Sciatic nerve (tissue), 2 donors: Measurements from ENCODE around the gene MS4A15. TPM values are rescaled to one million over a fixed set of nuclear protein-coding genes. Genes with fewer than 3 reads are reported as not detected.

ENCODE experiments used
- ATAC-seq: fragments of 200-7000 bp; cut with Tn5 transposase; one replicate; pipeline ENCODE4 v1.9.1; 2020; ENCODE audit warnings: mild to moderate bottlenecking, moderate library complexity
- DNase-seq: peaks from one replicate; pipeline ENCODE4 v3.0.0-alpha.2; 2020; ENCODE audit warnings: low spot score
- intact Hi-C: fragments of 100-400 bp; cut with DNase I; formaldehyde crosslinking; loops from one replicate; pipeline ENCODE4 v1.14.2; 2022
- total RNA-seq: library from RNA; stranded (reverse); fragmentation: NEBNext Ultra II Directional; extraction: Animal tissue kit (Norgen Biotek cat#: 25700); gene quantifications from one replicate; pipeline ENCODE4 v1.2.1, GENCODE V29; 2021
- donor health status: DM: no; HTN: no; CAD: no.
- donor health status: DM: no; HTN: no; CAD: no.

Gene MS4A15
- total RNA-seq, 1 donor from 2014 or later: not detected

DNA sequence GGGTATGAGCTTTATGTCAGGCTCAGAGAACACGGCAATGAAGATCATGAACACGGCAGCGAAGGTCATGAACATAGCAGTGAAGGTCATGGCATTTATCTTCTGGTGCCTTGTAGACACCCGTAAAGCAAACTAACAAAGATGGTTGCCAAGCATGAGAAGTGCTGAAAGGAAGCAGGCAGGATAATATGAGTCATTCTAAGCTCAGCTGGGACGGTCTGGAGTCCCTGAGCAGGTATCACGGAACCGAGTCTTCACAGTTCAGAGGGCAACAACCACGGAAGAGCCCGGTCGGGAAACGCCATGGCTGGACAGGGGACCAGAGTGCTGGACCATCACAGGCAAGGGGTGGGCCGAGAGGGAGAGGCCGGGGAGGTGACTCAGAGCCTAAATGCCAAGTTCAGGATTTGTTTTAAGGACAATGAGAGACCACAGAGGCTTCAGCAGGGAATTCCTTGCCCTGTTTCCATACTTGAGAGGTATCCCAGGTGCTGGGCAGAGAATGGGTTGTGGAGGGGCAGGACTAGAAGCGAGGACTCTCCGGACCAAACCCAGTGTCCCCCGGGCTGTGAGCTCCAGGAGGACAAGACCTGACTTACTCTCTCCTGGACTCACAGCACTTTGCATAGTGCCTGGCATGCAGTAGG is 15.3 kb downstream of the MS4A15 start:
- intact Hi-C loops: no loop called here
- DNase-seq: peak; percentile 41
- no peak for ATAC-seq

DNA sequence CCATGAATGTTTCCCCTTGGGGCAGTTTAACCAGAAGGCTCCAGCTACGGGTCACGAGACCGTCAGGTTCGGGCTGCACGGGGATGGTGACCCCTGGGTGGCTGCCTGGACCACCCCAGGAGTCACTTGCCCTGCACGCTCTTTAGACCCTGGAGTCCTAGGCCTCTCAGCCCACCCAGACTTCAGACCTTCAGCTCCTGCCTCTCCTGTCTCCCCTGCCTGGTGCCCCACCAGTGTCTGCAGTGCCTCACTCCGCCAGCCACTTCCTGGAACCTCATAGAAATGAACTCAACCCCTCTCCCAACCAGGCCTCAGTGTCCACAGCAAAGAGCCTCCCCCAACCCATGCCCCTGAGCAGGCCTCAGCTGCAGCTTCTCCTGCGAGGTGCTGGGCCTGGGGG is 16.0 kb downstream of the MS4A15 start:
- peak; percentile 43 for DNase-seq
- no peak for ATAC-seq
- intact Hi-C loops: no loop called here

DNA sequence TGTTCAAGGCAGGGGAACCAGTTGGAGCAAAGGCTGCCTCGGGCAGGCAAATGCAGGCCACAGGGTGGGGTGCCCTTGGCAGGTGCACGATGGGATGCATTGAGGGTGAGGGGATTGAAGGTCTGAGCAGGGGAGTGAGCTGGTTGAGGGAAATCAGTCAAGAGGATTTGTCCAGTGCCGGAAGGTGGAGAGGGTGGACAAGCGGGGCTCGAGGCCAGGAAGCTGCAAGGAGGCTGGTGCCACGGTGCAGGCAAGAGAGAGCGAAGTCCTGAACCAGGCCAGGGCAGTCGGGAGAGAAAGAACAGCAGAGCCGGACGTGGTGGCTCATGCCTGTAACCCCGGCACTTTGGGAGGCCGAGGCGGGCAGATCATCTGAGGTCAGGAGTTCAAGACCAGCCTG is 18.1 kb downstream of the MS4A15 start:
- ATAC-seq (no peak), DNase-seq (peak; percentile 53)
- intact Hi-C loops: no loop called here

DNA sequence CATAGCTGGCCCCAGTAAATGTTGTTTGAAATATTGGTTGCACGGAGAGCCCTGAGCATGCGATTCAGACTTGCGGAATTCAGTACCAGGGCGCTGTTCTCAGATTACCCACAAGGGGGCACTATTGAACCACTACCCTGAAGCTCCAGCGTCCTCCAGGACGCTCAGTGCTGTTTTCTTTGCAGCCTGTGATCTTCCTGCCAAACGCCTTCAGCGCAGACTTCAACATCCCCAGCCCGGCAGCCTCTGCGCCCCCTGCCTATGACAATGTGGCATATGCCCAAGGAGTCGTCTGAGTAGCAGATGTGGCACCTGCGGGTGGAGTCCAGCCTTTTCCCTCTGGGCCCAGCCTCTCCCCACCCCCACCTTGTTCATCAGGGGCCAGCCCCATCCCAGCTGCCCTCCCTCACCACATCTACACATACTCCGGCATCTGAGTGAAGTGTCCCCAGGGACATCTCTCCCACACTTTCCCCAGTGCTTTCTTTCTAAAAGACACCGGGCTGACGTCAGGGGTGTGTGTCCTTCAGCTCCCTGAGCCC is 18.8 kb downstream of the MS4A15 start:
- DNase-seq: peak; percentile 90
- intact Hi-C loops: no loop called here
- peak; percentile 94 for ATAC-seq

DNA sequence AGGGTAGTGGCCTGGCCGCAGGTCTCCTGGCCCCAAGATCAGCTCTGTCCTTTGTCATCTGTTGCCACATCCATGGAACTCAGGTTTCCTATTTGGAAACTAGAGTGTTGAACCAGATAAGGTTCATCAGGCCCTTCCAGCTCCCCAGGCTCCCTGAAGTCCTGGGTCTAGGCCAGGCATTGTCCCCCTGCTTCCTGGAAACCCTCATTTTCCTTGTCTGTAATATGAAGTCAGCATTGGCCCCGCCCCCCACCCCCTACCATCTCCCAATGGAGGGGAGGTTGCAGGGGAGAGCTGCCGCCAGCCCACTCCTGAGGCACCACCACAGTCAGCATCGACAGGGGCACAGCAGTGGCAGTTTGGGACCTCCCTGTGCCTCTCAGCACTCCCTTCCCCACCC is 19.5 kb downstream of the MS4A15 start:
- peak; percentile 42 for DNase-seq
- intact Hi-C loops: no loop called here
- no peak for ATAC-seq

DNA sequence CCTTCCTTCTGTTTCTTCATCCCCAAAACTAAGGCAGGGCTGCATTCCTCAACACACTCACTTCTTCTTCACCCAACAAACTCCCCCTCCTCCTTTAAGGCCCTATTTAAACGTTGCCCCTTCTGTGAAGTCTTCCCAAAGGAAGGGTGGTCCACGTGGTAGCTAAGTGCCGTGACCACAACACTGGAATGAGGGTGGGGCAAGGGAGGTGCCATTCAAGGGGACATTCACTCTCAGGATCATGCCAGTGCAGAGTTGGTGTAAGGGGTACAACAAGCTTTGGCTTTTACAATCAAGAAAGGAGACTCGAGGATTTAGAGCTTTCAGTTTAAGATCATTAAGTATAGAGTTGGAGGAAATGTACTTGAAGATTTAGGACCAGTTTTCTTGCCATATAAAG is 20.4 kb downstream of the MS4A15 start:
- DNase-seq (peak; percentile 27), ATAC-seq (no peak)
- intact Hi-C loops: no loop called here

DNA sequence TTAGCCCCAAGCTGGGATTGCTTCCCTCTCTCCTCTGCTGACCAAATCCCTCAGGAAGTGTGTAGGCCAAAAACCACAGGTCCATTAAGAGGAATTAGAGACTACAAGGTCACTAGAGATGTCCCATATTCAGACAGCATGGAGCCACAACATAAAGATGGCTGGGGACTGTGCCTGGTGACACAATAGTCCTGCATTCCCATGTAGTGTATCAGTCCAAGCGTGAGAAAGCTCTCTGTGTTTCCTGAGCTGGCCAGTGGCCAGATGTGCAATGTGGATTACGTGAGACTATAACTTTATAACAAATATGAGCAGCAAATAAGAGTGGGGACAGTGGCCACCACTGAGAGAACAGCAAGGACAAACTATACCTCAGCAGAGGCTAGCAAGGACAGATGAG is 20.9 kb downstream of the MS4A15 start:
- DNase-seq: peak; percentile 37
- intact Hi-C loops: no loop called here
- ATAC-seq: no peak

DNA sequence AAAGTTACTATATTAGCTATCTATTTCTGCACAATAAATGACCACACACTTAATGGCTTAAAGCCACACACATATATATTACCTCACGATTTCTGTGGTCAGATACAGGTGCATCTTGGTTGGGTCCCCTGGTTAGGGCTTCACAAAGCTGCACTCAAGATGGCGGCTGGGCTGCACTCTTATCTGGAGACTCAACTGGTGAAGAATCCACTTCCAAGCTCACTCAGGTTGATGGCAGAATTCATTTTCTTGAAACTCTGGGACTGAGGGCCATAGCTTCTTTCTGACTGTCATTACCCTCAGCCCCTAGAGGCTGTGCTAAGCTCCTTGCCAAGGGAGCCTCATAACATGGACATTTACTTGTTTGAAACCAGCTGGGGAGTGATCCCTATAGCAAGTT is 23.4 kb downstream of the MS4A15 start:
- no peak for ATAC-seq
- peak; percentile 40 for DNase-seq
- intact Hi-C loops: no loop called here

DNA sequence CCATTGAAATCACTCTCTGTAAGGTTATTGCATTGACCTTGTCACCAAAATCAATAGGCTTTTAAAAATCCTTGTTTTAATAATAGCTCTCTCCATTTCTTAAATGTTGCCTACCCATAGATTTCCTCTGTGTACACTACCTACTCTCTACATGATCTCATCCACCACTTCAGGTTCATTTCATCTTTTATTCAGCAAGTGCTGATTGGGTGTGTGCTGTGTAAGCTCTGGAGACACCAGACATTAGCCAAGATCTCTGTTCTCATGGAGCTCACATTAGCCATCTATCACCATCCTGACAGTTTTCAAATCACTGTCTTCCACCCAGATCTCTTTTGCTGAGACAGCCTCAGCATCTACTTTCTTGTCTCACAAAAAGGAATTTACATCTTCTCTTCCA is 24.1 kb downstream of the MS4A15 start:
- ATAC-seq: no peak
- no peak for DNase-seq
- intact Hi-C loops: no loop called here

DNA sequence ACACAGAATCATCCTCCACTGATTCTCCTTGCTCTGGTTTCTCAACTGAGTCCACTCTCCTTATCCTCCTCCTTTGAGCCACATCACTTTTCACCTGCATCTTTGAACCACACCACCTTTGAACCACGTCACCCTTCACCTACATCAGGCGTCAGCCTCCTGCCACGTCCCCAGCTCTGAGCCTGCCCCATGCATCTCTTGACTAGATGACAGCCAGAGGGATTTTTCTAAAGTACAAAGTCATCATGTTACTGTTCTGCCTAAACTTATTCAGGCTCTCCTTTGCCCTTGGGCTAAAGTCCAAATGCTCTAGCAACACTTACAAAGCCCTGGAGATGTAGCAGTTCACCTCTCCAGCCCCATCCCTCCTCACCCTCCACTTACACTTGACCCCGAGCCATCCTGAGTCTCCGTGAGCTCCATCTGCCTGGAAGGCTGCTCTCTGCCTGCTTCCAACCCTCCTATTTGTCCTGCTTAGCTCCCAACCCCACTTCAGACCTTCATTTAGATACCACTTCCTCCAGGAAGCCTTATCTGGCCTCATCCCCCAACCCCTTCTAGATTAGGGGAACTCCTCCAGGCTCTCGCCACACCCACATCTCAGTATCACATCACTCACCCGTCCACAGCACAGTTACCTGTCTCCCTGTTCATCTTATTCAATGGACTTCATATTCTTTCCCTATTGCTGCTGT is 24.8 kb downstream of the MS4A15 start:
- DNase-seq (no peak), ATAC-seq (no peak)

DNA sequence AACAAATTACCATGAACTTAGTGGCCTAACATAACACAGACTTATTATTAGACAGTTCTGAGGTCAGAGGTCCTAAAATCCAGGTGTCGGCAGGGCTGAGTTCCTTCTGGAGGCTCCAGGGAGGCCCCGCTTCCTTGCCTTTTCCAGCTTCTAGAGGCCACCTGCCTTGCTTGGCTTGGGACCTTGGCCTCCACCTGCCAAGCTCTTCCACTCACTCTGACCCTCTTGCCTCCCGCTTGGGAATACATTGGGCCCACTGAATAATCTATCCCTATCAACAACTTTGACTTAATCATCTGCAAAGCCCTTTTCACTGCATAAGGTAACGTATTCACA is 25.3 kb downstream of the MS4A15 start:
- intact Hi-C loops: no loop called here
- ATAC-seq (no peak), DNase-seq (no peak)

More for the DNA sequence above, 24.8 kb downstream of the MS4A15 start:
- intact Hi-C loops: no loop called here

DNA sequence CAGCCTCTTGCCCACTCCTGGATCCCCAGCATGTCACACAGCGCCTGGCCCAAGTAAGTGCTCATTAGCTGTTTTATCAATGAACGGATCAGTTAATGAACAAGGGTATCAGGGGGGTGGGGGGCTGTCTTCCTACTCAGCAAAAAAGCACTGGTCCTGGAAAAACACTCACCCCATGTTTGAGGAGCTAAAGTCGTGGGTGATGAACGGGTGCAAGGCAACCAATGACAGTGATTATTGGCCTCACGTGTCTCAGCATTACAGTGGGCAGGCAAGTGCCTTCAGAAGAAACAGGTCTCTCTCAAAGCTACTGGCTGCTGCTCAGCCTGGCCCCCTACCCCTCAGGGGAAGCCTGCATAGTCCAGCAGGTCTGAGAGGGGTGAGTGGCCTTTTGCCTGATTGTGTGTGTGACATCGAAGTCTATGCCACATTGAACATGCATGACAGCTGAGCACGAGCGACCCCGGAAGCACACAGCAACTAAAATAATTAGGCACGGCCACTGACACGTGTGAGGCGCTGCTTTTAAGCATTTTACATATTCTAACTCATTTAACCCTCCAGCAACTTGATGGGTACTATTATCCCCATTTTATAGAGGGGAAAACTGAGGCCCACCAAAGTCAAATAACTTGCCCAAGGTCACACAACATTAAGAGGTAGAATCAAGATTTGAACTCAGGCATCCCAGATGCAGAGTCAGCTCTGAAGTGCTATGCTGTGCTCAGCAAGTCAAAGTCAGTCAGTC is 25.9 kb downstream of the MS4A15 start:
- DNase-seq (peak; percentile 21), ATAC-seq (no peak)
- intact Hi-C loops: no loop called here

DNA sequence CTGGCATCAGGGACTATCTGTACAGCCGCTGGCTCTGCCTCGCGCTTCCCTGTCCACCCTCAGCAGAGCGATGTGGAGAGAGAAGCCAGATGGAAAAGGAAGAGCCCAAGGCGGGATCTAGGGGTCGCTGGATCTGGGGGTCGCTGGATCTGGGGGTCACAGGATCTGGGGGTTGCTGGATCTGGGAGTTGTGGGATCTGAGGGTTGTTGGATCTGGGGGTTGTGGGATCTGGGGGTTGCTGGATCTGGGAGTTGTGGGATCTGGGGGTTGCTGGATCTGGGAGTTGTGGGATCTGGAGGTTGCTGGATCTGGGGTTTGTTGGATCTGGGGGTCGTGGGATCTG is 26.4 kb downstream of the MS4A15 start:
- peak; percentile 13 for DNase-seq
- intact Hi-C loops: no loop called here
- ATAC-seq: no peak

DNA sequence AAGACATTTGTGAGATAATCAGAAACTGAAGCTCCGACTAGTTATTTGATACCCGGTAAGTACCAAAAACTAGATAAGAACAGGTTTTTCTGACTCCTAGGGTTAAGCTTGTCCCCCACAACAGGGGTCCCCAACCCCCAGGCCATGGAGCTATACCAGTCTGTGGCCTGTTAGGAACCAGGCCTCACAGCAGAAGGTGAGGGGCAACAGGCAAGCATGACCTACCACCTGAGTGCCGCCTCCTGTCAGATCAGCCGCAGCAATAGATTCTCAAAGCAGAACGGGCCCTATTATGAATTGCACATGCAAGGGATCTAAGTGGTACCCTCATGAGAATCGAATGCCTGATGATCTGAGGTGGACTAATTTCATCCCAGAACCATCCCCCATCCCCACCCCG is 27.2 kb downstream of the MS4A15 start:
- ATAC-seq (no peak), DNase-seq (no peak)
- intact Hi-C loops: no loop called here

DNA sequence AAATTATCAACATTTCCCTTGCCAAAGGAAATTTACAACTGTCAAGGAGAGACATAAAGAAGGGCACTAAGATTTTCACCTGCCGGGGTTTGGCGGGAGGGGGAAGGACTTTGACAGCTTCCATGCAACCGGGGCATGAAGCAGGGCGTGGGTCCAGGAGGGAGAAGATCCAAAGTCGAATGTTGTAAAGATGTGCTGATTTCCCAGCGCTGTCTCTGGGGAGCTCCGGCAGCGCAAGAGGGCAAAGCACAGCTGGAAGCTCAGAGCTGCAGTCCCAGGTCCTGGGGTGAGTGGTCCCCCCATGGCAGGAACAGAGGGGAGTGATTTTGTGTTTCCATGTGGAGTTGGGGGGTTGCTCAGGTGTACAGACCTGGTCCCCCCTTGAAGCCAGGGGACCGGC is 28.5 kb downstream of the MS4A15 start, which contains the start of gene MS4A10:
MS4A10 (plus strand) TSS at position 198 of the 400 bp plus-strand sequence. CDS start 5,003 bp downstream, outside the sequence.
- intact Hi-C loops: no loop called here
- DNase-seq: peak; percentile 51
- ATAC-seq: no peak

DNA sequence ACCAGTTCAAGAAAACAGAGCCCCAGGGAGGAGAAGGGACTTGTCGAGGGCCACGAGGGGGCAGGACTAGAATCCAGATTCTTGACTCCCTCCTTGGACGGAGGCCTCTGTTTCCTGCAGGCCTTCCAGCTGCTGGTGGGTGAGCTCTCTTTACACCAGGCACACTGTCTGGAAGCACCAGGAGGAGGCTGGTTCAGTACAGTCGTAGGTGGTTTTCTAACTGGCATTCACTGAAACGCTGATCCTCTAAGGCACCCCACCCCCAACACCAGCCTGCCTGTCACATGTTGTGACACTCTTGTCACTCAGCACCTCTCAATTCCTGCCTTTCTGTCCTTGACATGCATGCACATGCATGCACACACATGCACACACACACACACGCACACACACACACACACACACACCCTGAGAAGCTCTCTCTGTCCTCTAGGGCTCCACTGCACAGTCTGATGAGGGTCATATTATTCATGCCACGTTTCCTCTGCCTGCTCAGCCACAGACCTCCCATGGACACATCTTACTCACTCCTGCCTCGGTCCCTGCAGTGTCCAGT is 29.2 kb downstream of the MS4A15 start:
- DNase-seq (peak; percentile 51), ATAC-seq (peak; percentile 48)
- intact Hi-C loops: no loop called here

DNA sequence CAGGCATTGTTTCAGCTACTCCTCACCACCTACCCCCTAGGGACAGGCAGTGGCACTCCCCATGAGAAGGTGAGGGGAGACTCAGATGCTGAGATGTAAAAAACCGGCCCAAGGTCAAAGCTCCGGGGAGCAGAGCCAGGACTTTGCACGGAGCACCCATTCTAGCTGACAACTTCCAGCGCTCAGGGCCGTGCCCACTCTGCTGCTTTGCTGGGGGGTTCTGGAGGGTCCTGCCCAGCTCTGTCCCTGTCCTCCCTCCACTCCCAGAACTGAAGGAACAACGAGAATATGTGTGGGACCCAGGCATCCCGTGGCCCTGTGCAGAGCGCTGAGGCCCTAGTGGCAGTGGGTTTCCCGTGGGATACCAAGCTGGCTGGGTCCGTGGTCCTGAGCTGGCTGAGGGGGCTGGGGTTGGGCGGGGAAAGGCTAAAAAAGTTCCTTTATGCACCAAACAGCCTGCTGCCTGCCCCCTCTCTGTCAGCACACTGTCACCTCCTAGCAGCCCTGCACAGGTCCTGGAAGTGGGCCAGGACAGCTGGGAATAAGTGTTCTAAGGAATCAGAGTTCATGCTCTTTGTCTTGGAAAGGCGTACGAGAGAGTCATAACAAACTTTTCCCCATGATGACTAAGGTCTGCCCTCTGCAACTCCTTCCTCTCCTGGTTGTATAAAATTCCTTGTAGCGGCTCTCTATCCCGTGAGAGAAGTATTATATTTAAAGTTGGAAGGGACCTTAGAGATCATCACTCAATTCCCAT is 30.3 kb downstream of the MS4A15 start:
- ATAC-seq: peak; percentile 85
- DNase-seq: peak; percentile 81
- intact Hi-C loops: no loop called here

DNA sequence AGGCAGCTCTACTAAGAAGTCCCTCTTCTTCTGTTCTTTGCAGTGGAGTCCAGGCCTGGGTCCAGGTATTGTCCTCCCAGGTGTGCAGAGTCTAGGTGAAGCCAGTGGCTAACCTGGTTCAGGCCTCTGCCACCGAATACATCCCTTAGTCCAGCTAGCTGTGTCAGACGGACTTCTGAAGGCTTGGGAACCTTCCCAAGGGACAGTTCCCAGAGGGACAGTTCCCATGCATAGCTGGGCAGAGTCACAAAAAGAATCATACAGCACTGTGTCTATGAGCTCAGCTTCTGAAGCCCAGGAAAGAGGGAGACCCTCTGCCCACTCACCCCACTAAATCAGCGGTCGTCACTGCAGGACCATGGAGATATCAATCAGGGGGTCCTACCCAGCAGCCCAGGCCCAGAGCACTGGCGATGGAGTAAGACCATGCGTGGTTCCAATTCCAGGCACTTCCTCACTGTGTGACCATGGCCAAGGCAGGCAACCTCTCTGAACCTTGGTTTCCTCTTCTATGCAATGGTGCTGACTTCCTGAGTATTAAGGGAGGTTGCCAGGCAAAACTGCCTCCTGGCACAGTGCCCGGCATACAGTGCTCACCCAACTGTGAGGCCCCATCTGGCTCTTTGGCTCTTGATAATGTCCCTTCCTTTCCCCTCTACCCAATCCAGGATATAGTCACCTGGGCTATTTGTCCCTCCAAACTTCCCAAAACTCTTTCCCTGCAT is 31.9 kb downstream of the MS4A15 start:
- intact Hi-C loops: no loop called here
- no peak for ATAC-seq
- DNase-seq: no peak
